HepG2 (cell line): ENCODE results near the gene DBNDD1. TPM values are rescaled to one million over a fixed set of nuclear protein-coding genes. Genes with fewer than 3 reads are reported as not detected.

Experiments
- CBFB ChIP-seq: sonication (generic); formaldehyde crosslinking; IDR thresholded peaks from 2 replicates; pipeline ENCODE4 v1.4.0; 2020; ENCODE audit warnings: missing genetic modification reagents
- CHD4 ChIP-seq: fragments of 200-600 bp; sonication (generic); IDR thresholded peaks from 2 replicates; pipeline ENCODE4 v1.7.0; 2017; ENCODE audit warnings: mild to moderate bottlenecking, low read length, borderline replicate concordance
- IKZF5 ChIP-seq: IDR thresholded peaks from 2 replicates; pipeline ENCODE4 v1.6.1; 2018; ENCODE audit warnings: missing genetic modification reagents, mild to moderate bottlenecking, missing compliant biosample characterization
- KLF13 ChIP-seq: sonication (generic); formaldehyde crosslinking; IDR thresholded peaks from 2 replicates; pipeline ENCODE4 v1.4.0; 2020; ENCODE audit warnings: mild to moderate bottlenecking, missing genetic modification reagents
- MXI1 ChIP-seq: IDR thresholded peaks from 3 replicates; pipeline ENCODE4 v1.6.1; 2012; ENCODE audit warnings: low read depth, low read length, inconsistent platforms, borderline replicate concordance
- RXRA ChIP-seq: sonication (generic); formaldehyde crosslinking; IDR thresholded peaks from 2 replicates; pipeline ENCODE4 v1.5.1; 2020; ENCODE audit warnings: missing genetic modification reagents
- U2AF2 ChIP-seq: fragments of 200-400 bp; formaldehyde crosslinking; IDR thresholded peaks from 2 replicates; pipeline ENCODE4 v1.6.1; 2017; ENCODE audit warnings: low read depth, mild to moderate bottlenecking, low read length
- ZFX ChIP-seq: sonication (generic); formaldehyde crosslinking; IDR thresholded peaks from 2 replicates; pipeline ENCODE4 v1.4.0; 2020; ENCODE audit warnings: mild to moderate bottlenecking, low read depth, missing genetic modification reagents, moderate library complexity
- ZNF121 ChIP-seq: sonication (generic); formaldehyde crosslinking; IDR thresholded peaks from 2 replicates; pipeline ENCODE4 v1.5.0; 2020; ENCODE audit warnings: mild to moderate bottlenecking, missing genetic modification reagents
- ZNF207 ChIP-seq: fragments of 450-650 bp; IDR thresholded peaks from 2 replicates; pipeline ENCODE4 v1.6.1; 2016; ENCODE audit warnings: antibody characterized with exemption, borderline replicate concordance
- ZNF251 ChIP-seq: sonication (generic); formaldehyde crosslinking; IDR thresholded peaks from 2 replicates; pipeline ENCODE4 v1.9.0; 2021; ENCODE audit warnings: mild to moderate bottlenecking, missing genetic modification reagents
- ZNF501 ChIP-seq: sonication (generic); formaldehyde crosslinking; IDR thresholded peaks from 2 replicates; pipeline ENCODE4 v1.5.1; 2020; ENCODE audit warnings: mild to moderate bottlenecking, moderate library complexity, missing genetic modification reagents
- ZNF558 ChIP-seq: sonication (generic); formaldehyde crosslinking; IDR thresholded peaks from 2 replicates; pipeline ENCODE4 v1.9.0; 2022; ENCODE audit warnings: mild to moderate bottlenecking, missing genetic modification reagents, borderline replicate concordance
- ZNF773 ChIP-seq: sonication (generic); formaldehyde crosslinking; IDR thresholded peaks from 2 replicates; pipeline ENCODE4 v1.4.0; 2020; ENCODE audit warnings: missing genetic modification reagents, borderline replicate concordance
- ZNF792 ChIP-seq: IDR thresholded peaks from 2 replicates; pipeline ENCODE4 v1.6.1; 2016
- ZNF841 ChIP-seq: sonication (generic); formaldehyde crosslinking; IDR thresholded peaks from 2 replicates; pipeline ENCODE4 v1.8.1; 2023; ENCODE audit warnings: missing genetic modification reagents, borderline replicate concordance
- ZNF879 ChIP-seq: sonication (generic); formaldehyde crosslinking; IDR thresholded peaks from 2 replicates; pipeline ENCODE4 v1.8.1; 2023; ENCODE audit warnings: missing genetic modification reagents
- polyA plus RNA-seq, 8 experiments: library from polyadenylated mRNA; depleted of rRNA in 3 of 8; stranded (reverse) in 7 of 8; unstranded in 1 of 8; fragments of >200 nt; fragmentation: Illumina TruSeq in 4 of 8; extraction: Trizol in 4 of 8; gene quantifications; 2 replicates each; pipeline versions ENCODE4 v1.2.1 to v1.2.3, GENCODE V29; 2011 to 2016; ENCODE audit warnings: low read depth in 4 of 8, missing spikeins in 1 of 8, mixed read lengths in 1 of 8; ENCODE audit not compliant: insufficient read depth in 1 of 8
- total RNA-seq, 5 experiments: library from RNA; depleted of rRNA; stranded (reverse); fragments of >200 nt; fragmentation: Illumina TruSeq; extraction: Trizol; gene quantifications; 2 replicates each; pipeline ENCODE4 v1.2.3, GENCODE V29; 2016; ENCODE audit warnings: low read depth in 1 of 5
- TF ChIP-seq, protein P1 (sequence below), 2 experiments: fragments of 450-650 bp in 1 of 2; sonication (generic) in 1 of 2; formaldehyde crosslinking; IDR thresholded peaks; 2 replicates each; pipeline versions ENCODE4 v1.5.0 to v1.8.0; 2020 to 2022; ENCODE audit warnings: mild to moderate bottlenecking in 1 of 2, missing genetic modification reagents in 1 of 2
- TF ChIP-seq, protein P2 (sequence below): sonication (generic); formaldehyde crosslinking; conservative IDR thresholded peaks from 2 replicates; pipeline ENCODE4 v1.4.0; 2020; ENCODE audit warnings: missing genetic modification reagents
- TF ChIP-seq, protein P3 (sequence below): sonication (generic); formaldehyde crosslinking; IDR thresholded peaks from 2 replicates; pipeline ENCODE4 v1.4.0; 2020; ENCODE audit warnings: missing genetic modification reagents
- TF ChIP-seq, protein P4 (sequence below): sonication (generic); formaldehyde crosslinking; IDR thresholded peaks from 2 replicates; pipeline ENCODE4 v1.5.1; 2020; ENCODE audit warnings: missing genetic modification reagents, mild to moderate bottlenecking, borderline replicate concordance
- TF ChIP-seq, protein P5 (sequence below): sonication (generic); formaldehyde crosslinking; IDR thresholded peaks from 2 replicates; pipeline ENCODE4 v1.5.1; 2020; ENCODE audit warnings: mild to moderate bottlenecking, moderate library complexity, missing genetic modification reagents

DBNDD1 gene
- total and polyA plus RNA-seq, 2 of the 13 experiments (the other 11 are each of a cell fraction or from before 2014, with no cell fraction given), result 17.0 to 40.4 TPM

GRCh38 chr16:90018652-90019542 is at the start of gene DBNDD1 (continued):
- TF ChIP-seq ZNF558 (CRISPR knock-in tag) (no peak), ZNF501 (CRISPR knock-in tag) (0 out of 2 replicates have a peak, but pooled peaks have one; percentile 34), ZNF121 (0 out of 2 replicates have a peak, but pooled peaks have one; percentile 10), ZNF792 (CRISPR knock-in tag) (no peak), CHD4 (no peak), ZNF841 (CRISPR knock-in tag) (no peak), CBFB (CRISPR knock-in tag) (peak; percentile 35; the same call in 1 of the 2 replicates), U2AF2 (no peak), IKZF5 (CRISPR knock-in tag) (no peak), ZFX (CRISPR knock-in tag) (peak; percentile 78), ZNF879 (CRISPR knock-in tag) (no peak), ZNF251 (CRISPR knock-in tag) (no peak), ZNF207 (no peak), ZNF773 (0 out of 2 replicates have a peak, but pooled peaks have one; percentile 21), KLF13 (CRISPR knock-in tag) (no peak), MXI1 (no peak), RXRA (peak; percentile 49; the same call in 1 of the 2 replicates)
- TF ChIP-seq, protein P1, sequence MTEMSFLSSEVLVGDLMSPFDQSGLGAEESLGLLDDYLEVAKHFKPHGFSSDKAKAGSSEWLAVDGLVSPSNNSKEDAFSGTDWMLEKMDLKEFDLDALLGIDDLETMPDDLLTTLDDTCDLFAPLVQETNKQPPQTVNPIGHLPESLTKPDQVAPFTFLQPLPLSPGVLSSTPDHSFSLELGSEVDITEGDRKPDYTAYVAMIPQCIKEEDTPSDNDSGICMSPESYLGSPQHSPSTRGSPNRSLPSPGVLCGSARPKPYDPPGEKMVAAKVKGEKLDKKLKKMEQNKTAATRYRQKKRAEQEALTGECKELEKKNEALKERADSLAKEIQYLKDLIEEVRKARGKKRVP (CRISPR knock-in tag; IDR thresholded peaks at IDR 0.05), result no peak
- TF ChIP-seq, protein P2, sequence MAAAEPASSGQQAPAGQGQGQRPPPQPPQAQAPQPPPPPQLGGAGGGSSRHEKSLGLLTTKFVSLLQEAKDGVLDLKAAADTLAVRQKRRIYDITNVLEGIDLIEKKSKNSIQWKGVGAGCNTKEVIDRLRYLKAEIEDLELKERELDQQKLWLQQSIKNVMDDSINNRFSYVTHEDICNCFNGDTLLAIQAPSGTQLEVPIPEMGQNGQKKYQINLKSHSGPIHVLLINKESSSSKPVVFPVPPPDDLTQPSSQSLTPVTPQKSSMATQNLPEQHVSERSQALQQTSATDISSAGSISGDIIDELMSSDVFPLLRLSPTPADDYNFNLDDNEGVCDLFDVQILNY (CRISPR knock-in tag), result no peak
- TF ChIP-seq, protein P3, sequence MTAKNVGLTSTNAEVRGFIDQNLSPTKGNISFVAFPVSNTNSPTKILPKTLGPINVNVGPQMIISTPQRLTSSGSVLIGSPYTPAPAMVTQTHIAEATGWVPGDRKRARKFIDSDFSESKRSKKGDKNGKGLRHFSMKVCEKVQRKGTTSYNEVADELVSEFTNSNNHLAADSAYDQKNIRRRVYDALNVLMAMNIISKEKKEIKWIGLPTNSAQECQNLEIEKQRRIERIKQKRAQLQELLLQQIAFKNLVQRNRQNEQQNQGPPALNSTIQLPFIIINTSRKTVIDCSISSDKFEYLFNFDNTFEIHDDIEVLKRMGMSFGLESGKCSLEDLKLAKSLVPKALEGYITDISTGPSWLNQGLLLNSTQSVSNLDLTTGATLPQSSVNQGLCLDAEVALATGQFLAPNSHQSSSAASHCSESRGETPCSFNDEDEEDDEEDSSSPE (CRISPR knock-in tag), result peak; percentile 31; the same call in 1 of the 2 replicates
- TF ChIP-seq, protein P4, sequence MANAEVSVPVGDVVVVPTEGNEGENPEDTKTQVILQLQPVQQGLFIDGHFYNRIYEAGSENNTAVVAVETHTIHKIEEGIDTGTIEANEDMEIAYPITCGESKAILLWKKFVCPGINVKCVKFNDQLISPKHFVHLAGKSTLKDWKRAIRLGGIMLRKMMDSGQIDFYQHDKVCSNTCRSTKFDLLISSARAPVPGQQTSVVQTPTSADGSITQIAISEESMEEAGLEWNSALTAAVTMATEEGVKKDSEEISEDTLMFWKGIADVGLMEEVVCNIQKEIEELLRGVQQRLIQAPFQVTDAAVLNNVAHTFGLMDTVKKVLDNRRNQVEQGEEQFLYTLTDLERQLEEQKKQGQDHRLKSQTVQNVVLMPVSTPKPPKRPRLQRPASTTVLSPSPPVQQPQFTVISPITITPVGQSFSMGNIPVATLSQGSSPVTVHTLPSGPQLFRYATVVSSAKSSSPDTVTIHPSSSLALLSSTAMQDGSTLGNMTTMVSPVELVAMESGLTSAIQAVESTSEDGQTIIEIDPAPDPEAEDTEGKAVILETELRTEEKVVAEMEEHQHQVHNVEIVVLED (CRISPR knock-in tag), result peak; percentile 4; the same call in 1 of the 2 replicates
- TF ChIP-seq, protein P5, sequence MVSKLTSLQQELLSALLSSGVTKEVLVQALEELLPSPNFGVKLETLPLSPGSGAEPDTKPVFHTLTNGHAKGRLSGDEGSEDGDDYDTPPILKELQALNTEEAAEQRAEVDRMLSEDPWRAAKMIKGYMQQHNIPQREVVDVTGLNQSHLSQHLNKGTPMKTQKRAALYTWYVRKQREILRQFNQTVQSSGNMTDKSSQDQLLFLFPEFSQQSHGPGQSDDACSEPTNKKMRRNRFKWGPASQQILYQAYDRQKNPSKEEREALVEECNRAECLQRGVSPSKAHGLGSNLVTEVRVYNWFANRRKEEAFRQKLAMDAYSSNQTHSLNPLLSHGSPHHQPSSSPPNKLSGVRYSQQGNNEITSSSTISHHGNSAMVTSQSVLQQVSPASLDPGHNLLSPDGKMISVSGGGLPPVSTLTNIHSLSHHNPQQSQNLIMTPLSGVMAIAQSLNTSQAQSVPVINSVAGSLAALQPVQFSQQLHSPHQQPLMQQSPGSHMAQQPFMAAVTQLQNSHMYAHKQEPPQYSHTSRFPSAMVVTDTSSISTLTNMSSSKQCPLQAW, result peak; percentile 17; the same call in 1 of the 2 replicates
